ENCODE measurements around the gene LPAR2.
A peak's percentile ranks its signal among the peaks of the same experiment; 100 is the strongest.

LPAR2 gene

DNA sequence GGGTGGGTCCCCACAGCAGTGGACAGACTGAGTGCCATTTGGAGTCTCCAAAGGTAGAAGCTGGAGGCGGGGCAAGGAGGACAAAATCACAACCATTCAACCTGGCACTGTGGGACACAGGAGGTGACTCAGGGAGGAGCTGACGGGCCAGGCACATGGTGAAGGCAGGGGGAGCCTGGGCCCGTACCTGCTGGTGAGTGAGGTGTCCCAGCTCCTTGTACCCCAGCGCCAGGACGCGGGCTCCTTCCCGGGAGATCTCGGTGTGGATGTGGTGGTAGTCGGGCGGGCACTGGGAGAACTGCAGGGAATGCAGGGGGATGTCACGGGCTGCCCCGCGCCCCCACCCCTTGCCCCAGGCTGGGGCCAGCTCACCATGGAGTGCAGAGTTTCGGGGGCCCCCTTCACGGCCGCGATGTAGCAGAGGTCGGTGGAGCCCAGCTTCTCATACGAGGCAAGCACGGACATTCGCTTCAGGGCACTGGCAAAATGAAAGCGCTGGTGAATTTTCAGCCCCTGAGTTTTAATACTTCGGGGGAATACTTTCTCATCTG, 25.7 kb upstream of the LPAR2 start:
- no peak for DNase-seq (ENCODE audit: low read depth in 2 of 2)

DNA sequence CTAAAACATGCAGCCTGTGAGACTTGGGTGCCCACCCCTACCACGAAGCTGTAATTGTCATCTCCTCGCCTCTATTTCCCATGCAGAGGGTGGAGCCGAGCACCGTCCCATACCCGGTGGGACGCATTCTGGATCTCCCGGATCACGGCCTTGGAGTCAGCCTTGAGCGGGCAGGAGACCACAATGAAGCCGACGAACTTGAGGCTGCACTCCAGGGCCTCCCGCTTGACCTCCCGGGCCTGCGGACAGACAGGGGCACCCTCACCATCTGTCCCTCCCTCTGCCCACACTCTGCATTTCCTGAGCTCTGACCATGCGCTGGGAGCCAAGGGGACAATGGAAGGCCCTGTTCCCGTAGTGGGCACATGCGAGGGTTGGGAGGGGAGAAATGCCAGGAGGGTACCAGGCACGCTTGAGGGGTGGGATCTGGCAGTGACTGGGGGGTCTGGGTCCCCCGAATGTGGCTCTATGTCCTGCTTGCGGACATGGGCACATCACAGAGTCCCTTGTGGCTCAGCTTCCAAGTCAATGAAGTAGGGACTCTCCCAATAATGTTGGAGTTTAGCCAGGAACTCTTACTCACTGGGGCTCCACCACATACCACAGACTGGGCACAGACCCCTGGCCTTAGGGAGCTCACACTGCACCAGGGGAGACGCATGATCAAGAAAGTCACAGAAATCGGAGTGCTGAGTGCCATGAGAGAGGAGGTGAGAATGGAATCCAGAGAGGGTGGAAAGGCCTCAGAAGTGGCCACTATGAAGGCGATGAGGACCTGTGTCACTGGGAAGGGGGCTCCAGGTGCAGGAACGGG, 24.7 kb upstream of the LPAR2 start:
- DNase-seq (ENCODE audit: low read depth in 2 of 2), result no peak

DNA sequence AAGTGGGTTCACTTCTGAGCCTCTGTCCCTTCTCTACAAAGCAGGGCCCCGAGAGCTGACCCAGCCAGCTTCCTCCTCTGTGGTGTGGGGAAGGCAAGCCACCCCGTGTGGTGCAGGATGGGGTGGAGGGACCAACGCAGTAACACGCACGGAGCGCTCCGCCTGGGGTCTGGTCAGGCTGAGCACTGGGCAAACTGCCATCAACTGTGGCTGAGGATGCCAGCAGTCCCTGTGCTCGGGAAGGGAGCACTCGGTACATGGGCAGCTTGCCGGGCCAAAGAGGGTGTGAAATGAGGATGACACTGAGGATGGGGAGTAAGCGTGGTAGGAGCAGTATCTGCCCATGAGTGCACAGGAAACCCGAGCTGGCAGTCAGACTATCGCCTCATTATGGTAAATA, 23.1 kb upstream of the LPAR2 start:
- DNase-seq (ENCODE audit: low read depth in 2 of 2), result no peak

DNA sequence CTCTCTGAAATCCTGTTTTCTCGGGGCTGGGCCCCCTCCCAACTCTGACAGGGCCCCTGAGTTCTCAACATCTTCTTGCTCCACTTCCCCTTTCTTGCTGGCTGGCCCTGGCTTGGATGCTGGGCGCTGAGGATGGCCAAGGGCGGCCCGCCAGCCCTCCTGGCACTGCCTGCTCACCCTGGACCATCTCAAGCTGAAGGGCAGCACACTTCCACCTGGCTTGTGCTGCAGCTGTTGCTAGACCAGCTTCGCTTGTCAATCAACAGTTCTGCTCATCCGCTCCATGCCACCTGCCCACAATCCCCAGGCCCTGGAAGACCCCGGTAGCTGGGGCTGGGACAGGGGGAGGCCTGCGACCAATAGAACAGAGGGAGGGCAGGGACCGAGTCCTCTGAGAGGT, 22.3 kb upstream of the LPAR2 start:
- DNase-seq (ENCODE audit: low read depth in 2 of 2), result no peak

DNA sequence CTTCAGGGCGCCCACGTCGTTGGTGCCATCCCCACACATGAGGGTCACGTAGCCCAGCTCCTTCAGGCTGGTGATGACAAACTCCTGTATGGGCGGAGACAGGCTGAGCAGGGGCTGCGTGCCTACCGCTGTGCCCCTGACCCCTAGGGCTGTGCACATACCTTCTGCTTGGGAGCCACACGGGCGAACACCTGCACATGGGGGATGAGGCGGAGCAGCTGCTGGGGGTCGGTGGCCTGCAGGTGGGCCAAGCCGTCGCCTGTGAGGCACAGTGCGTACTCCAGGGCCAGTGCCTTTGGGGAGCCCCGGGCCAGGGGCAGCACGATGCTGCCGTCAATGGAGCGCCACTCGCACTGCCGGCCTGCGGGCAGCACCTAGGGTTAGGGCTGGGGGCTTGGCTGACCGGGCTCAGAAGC, 21.6 kb upstream of the LPAR2 start:
- no peak for DNase-seq (ENCODE audit: low read depth in 2 of 2)

DNA sequence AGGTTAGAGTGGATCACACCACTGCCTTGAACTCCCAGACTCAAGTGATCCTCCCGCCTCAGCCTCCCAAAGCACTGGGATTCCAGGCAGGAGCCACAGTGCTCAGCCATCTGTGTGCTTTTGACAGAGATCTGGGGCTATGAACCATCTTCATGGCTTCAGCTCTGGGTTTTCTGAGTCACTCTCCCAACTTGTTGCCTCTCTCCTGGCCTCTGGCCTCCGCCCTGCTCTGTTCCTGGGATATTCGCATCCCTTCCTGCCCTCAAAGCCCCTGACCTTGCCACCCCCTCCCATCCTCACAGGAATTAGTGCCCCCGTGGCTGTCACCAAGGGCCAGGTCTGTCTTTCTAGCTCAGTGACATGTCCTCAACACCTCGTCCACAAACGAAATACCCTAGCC, 21.1 kb upstream of the LPAR2 start:
- no peak for DNase-seq (ENCODE audit: low read depth in 2 of 2)

DNA sequence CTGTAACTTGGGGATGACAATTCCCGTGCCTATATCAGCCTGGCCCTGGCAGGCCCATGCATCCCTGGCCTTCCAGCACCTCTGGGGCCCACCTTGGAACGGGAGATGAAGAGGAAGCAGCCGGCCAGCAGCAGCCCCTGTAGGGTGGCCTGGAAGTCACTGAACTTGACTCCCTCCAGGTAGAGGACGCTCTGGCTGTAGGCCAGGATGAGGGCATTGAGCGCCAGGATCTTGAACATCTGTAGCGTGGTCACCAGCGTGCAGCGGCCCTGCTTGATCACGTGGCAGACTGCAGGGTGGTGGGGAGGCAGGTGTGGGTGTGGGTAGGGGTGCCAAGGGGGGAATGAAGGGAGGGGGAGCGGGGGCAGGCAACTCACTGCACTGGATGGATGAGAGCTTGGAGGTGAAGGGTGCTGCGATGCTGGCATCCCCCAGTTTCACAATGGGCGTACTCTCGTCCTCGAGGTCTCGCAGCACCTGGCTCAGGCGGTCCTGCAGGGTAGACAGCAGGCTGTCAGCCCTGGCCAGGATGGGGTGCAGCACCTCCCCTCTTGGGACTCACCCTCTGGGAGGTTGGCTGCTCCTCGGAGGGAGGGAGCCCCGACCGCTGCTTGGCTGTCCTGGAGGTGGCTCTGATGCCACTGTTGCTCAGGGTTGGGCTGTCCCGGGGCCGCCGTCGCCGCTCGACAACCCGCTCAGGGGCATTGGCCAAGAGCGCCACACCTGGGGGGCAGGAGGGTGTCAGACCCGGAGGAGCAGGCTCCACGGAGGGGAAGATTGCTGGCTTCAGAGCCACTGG, 19.2 kb upstream of the LPAR2 start:
- DNase-seq (ENCODE audit: low read depth in 2 of 2), result no peak

DNA sequence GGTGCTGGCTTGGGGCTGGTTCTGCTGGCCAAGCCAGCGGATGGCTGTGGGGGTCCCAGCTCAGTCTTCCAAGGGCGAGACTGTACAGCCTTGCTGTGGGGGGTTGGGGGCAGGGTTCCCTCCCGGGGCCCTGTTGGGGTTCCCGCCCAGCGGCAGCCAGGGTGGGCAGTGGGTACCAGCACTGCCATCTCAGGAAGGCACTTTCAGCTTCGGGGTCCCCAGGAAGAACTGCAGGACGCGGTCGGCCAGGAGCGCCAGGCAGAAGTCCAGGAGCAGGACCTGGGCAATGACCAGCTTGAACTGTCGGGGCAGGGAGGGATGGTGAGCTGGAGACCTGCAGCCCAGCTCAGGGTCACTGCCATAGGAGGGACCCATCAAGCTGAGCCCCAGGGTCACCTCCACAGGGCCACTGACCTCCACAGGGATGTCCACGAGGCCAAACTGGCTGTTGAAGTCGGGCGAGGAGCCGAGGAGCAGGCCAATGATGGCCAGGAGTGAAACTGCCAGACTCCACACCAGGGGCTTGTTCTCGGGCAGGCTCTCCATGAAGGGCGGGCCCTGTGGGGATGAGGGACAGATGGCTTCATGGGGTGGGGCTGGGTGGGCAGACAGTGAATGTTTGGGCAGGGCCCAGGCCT, 17.3 kb upstream of the LPAR2 start:
- no peak for DNase-seq (ENCODE audit: low read depth in 2 of 2)

DNA sequence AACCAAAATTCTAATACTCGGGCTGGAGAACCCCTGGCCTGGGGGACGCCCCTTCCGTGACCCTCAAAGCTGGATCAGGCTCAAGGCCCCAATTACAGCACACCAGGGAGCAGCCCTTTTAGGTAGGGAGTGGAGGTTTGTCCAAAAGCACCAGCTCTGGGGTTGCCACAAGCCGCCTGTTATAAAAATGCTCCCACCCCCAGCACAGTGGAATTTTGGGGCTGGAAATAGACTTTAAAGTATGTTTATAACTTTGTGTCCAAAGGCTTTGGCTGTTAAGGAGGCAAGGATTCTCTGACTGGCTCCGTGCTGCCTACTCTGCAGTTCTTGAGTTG, 16.0 kb upstream of the LPAR2 start:
- DNase-seq (ENCODE audit: low read depth in 2 of 2), result no peak

DNA sequence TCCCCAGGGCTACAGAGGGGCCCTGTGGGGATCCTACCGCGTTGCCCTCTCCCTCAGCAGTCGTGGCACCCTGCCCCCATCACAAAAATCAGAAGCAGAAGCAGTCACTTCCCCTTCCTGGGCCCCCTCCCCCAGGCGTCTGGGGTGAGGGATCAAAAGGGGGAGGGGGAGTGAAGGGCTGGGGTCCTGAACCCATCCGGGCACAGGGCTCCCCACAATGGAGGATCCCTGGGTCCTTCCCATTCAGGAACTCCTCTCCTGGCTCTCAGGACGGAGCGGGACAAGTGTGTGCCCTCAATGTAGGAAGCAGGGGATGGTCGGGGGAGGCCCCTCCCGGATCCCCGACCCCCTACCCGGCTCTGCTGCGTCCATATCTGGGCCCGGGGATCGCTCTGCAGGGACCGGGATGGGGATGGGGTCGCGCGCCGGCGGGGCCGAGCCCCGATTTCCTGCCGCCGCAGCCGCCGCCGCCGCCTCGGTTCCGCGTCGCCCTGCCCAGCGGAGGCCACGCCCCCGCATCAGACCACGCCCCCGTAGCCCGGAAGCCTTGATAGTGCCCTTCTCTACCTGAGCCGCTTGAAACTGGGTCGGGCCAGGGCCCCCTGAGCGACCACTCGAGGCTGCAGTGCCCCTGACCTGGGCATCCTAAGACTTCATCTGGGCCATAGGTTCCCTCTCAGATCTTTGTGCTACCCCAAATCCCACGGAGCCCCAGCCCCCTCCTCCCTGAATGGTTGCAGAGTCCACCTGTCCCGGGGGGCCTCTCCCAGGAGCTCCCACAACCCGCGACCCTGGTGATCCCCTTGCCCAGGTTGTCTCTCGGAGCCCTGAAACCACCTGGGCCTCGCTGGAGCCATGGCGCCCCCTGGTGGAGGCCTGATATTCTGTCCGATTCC, 15.4 kb upstream of the LPAR2 start, which contains the start of gene GMIP:
Gene GMIP (minus strand): TSS at position 500 of the 896 bp plus-strand sequence. CDS start 128 bp downstream, at position 372.
- peak; percentile 74 to 80 for DNase-seq (ENCODE audit: low read depth in 2 of 2)

DNA sequence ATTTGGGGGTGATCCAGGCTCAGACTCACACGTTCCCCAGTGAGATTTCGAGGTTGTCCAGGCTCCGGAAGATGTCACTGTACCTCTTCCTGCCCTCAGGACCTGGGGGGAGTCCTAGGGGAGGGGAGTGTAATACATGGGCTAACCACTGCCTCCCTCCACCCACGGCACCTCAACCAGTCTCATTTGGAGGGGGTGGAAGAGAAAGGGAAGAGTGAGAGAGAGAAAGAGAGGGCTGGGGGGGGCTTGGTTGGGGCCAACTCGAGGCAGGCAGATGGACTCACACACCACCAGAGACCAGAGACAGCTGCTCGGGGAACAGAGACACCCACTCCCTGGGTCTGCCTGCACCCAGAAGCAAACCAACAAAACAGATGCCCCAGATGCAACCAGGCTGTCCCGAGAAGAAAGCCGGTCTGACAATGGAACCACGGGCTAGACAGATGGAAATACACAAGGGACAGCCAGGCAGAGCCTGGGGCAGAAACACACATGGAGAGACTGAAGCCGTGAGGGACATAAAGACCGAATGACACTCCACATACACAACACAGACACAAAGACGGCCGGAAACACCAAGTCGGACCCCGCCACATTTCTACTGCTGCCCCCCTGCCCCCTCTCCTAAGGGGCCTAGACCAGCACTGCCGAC, 14.6 kb upstream of the LPAR2 start:
- peak; percentile 42 to 59 for DNase-seq (ENCODE audit: low read depth in 2 of 2)

DNA sequence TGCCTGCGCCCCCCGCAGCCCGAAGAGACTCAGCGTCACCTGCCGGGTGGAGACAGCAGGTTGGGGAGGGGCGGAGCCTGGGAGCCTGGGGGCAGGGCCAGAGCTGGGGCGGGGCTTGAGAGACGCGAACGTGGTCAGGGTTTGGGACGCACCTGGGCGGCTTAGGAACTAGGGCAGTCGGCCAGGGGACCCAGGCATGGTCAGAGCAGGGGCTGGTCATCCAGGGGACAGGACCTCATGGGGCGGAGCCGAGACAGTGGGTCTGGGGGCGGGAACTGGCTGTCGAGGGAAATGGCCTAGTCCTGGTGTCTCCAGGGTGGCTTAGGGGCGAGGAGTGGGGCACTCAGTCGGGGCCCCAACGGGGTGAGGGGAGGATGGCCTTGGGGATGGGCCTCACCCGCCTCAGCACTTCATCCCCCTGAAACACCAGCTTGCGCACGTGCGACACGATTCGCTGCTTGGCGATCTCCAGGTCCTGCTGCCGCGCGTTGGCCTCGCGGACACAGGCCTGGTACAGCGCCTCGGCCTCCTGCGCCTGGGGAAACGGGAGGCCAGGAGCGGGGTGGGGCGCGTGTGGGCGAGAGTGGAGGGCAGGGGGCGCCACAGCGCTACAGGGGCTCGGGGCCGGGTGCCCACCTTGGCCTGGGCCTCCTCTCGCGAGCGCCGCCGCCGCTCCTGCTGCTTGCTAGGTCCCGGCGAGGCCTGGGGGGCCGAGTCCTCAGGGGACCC, 9.7 kb upstream of the LPAR2 start:
- no peak for DNase-seq (ENCODE audit: low read depth in 2 of 2)

DNA sequence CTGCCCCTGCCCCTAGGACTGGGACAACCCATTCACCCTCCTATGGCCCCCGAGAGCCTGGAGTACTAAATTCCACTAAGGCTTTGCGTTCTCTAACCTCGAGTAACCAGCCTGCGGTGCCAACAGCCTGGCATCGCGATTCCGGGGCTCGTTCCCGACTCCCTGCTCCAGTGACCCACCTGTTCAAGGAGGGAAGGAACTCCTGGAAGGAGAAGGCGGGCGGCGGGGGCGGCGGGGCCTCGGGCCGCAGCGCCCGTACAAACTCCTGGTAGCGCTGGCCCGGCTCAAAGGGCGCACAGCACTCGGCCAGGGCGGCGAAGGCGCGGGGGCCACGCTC, 9.1 kb upstream of the LPAR2 start:
- DNase-seq (ENCODE audit: low read depth in 2 of 2), result no peak

DNA sequence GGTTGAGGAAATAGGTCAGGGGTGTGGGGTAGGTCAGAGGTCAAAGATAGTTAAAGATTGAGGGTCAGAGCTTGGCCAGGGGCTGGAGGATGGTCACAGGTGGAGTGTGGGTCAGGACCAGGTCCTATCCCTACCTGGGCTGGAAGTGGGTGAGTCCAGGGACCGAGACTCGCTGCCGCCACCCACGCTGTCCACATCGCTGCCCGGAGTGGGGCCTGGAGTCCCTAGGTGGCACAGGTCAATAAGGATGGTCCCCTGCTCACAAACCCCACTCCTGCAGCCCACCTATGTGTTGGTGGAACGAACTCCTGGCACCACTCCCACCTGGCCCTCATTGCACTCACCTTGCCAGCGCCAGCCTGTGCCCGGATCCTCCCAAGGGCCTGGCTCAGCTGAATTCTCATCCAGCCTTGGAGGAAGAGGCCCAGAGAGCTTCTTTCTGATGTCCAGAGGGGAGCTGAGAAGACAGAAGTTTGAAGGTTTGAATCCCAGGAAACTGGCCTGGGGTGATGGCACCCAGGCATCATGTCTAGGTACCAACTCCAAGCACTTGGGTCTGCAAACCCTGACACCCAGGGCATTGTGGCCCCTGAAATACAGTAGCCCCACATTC, 8.7 kb upstream of the LPAR2 start:
- DNase-seq (ENCODE audit: low read depth in 2 of 2), result no peak

DNA sequence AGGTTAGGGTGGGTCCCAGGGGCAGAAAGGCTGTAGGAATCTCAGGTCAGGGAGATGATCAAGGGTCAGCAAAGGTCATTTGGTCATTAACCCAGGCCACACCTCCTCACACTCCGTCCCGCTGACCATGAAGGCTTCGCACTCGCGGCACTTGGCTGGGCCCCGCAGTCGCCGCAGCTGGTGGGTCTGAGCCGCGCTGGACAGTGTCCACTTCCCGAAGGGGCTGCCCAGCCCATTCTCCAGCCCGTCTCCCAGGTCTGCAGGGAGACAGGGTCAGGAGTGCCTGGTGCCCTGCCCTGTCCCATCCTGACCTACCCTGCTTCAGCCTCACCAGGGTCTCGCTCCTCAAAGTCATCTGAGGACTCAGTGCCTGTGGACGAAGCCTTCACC, 7.3 kb upstream of the LPAR2 start:
- no peak for DNase-seq (ENCODE audit: low read depth in 2 of 2)

DNA sequence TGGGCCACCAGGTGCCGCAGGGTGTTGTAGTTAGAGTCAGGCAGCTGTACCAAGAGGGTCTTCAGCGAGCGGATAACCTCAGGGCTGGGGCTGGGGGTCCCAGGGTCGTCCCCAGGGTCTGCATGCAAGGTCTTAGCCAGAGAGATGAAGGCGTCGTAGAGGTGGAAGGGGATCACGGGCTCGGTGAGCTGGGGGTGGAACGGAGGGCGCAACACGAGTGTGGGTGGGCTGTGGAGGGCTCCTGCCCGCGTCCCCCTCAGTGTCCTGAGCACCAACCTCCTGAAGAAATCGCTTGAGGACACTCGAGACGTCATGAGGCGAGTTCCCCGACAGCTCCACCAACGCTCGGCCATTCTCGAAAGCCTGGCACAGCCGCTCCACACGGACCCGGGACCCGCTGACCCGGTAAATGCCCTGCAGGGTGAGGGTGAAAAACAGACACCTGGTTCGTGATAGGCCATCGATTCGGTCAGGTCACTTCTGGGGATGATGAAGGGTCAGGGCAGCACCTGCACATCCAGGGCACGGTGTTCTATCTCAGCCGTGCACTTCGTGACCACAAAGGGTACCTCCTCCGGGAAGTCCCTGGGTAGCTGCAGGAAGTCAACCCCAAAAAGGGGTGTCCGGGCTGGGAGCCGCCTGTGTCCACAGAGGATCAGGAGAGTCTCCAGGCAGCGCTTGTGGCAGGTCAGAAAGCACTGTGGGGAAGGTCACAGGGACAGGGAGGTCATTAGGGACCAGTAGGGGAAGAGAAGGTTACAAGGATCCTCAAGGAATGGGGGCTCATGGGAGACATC, 6.7 kb upstream of the LPAR2 start:
- DNase-seq (ENCODE audit: low read depth in 2 of 2), result no peak

DNA sequence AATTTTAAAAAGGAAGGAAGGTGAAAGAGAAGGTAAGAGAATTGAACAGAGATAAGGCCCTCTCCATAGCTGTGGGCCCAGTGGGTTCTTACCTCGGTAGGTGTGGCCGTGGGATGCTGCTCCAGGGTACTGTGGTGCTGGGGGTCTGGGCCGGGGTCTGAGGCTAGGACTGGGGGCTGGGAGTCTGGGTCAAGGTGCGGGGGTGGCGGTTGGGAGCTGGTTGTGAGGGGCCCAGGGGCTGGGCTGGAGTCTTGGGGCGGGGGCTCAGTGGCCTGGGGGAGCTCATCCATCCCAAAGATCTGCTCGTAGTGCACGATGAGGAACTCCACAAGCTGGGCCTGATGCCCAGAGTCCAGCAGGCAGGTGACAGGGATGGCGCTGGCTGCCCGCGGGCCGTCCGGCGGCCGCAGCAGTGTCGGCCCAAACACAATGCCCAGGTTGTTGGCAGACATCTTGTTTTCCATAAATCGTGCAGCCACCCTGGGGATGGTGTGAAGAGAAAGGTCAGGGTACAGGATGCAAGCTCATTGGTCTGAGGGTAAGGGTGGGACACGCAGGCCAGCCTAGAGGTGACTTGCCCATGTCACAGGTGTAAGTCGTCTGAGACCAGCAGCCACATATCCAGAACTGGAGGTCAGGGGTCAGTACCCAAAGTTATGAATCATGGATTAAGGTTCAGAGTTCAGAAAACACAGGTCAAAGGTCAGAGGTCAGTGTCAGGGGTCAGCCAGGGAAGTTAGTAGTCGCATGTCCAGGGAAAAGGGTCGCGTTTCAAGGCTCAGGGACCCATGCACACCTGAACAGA, 5.9 kb upstream of the LPAR2 start:
- no peak for DNase-seq (ENCODE audit: low read depth in 2 of 2)

DNA sequence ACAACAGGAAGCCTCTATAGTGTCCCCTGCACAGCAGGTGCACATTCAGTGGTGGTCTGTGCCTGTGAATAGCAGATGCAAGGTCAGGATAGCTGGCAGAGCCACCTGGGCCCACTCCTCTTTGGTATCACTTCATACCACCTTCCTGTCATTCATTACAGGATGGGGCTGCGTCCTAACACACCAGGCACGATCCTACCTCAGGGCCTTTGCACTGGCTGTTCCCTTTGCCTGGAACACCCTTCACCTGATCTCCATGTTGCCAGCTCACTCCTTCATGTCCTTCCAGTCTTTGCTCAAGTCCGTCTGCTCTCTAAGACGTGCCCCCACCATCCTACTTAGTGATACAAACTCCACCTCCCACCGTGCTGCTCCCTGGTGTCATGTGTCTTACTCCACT, 4.6 kb upstream of the LPAR2 start:
- DNase-seq (ENCODE audit: low read depth in 2 of 2), result no peak
